K562 (cell line): Measurements from ENCODE around the gene TTLL3. TPM values are rescaled to one million over a fixed set of nuclear protein-coding genes. Genes with fewer than 3 reads are reported as not detected.

Experiments
- FOXA1 ChIP-seq: fragments of 450-650 bp; IDR thresholded peaks from 2 replicates; pipeline ENCODE4 v1.6.1; 2016; ENCODE audit warnings: mild to moderate bottlenecking, borderline replicate concordance
- KLF13 ChIP-seq: fragments of 450-650 bp; IDR thresholded peaks from 2 replicates; pipeline ENCODE4 v1.6.1; 2016; ENCODE audit warnings: missing genetic modification characterization, low read depth, mild to moderate bottlenecking, missing compliant biosample characterization, moderate library complexity, borderline replicate concordance
- MGA ChIP-seq: fragments of 450-650 bp; IDR thresholded peaks from 2 replicates; pipeline ENCODE4 v1.6.1; 2016; ENCODE audit warnings: mild to moderate bottlenecking, moderate library complexity
- PBX2 ChIP-seq, 2 experiments: IDR thresholded peaks in 1 of 2; conservative IDR thresholded peaks in 1 of 2; 2 replicates each; pipeline ENCODE4 v1.6.1; 2016; ENCODE audit warnings: low read depth in 2 of 2, mild to moderate bottlenecking in 1 of 2, missing compliant biosample characterization in 1 of 2, missing genetic modification characterization in 1 of 2, moderate library complexity in 1 of 2
- POU5F1 ChIP-seq: fragments of 150-350 bp; IDR thresholded peaks from 2 replicates; pipeline ENCODE4 v1.6.1; 2014; ENCODE audit warnings: borderline replicate concordance, low read length, low read depth, mild to moderate bottlenecking; ENCODE audit not compliant: partially characterized antibody
- RBM17 ChIP-seq: fragments of 200-400 bp; formaldehyde crosslinking; IDR thresholded peaks from 2 replicates; pipeline ENCODE4 v1.6.1; 2017; ENCODE audit warnings: low read depth, mild to moderate bottlenecking, low read length, borderline replicate concordance
- RNF2 ChIP-seq: sonication (generic); IDR thresholded peaks from 2 replicates; pipeline ENCODE4 v1.6.1; 2016
- TBL1XR1 ChIP-seq, 2 experiments: IDR thresholded peaks; 2 replicates each; pipeline ENCODE4 v1.6.1; 2012; ENCODE audit warnings: improper control_type of control experiment in 2 of 2, low read length in 2 of 2, mild to moderate bottlenecking in 1 of 2
- ZBTB26 ChIP-seq: fragments of 450-650 bp; formaldehyde crosslinking; IDR thresholded peaks from 2 replicates; pipeline ENCODE4 v1.4.0; 2022; ENCODE audit warnings: missing genetic modification characterization
- polyA plus RNA-seq, 8 experiments: library from polyadenylated mRNA; depleted of rRNA in 4 of 8; stranded (reverse) in 5 of 8; unstranded in 3 of 8; fragments of >200 nt; fragmentation: Nextera tagmentation in 2 of 8; fragmentation: Illumina TruSeq in 1 of 8; extraction: Ambion mirVana in 2 of 8; extraction: Trizol in 1 of 8; gene quantifications; 2 replicates each; pipeline versions ENCODE4 v1.2.1 to v1.2.3, GENCODE V29; 2011 to 2014; ENCODE audit warnings: inconsistent platforms in 1 of 8, missing spikeins in 1 of 8
- total RNA-seq, 7 experiments: library from RNA; depleted of rRNA in 6 of 7; stranded (reverse); fragments of >200 nt in 6 of 7; fragmentation: Illumina TruSeq in 2 of 7; extraction: Trizol in 2 of 7; gene quantifications; 2 replicates each; pipeline versions ENCODE4 v1.2.1 to v1.2.3, GENCODE V29; 2011 to 2021; ENCODE audit warnings: low replicate concordance in 1 of 7

Gene TTLL3
- total and polyA plus RNA-seq, 9 of the 15 experiments (the other 6 are each of a cell fraction or from before 2014, with no cell fraction given), result 8.9 to 106 (median 33.2) TPM

GRCh38 chr3:9862391-9863057 lies 52.5 kb downstream of the TTLL3 start (continued):
- TF ChIP-seq MGA (peak; percentile 77), PBX2 (CRISPR knock-in tag; IDR thresholded peaks at IDR 0.05; ENCODE audit: low read depth) (no peak), PBX2 (tag; conservative IDR thresholded peaks at IDR 0.05; ENCODE audit: low read depth) (no peak), KLF13 (tag) (peak; percentile 60; the same call in 1 of the 2 replicates), RNF2 (peak; percentile 51; the same call in 1 of the 2 replicates), FOXA1 (no peak), POU5F1 (no peak), ZBTB26 (CRISPR knock-in tag) (no peak), RBM17 (no peak), TBL1XR1 (IDR thresholded peaks at IDR 0.05; ENCODE audit: low read length in 2 of 2) (peak in 1 of 2 experiments; percentile 51; a peak in 1 of 4 replicates)
